Muscle layer of colon (tissue), 2 donors: ENCODE results near the gene GLS.

Experiments used
- H3K27ac ChIP-seq: one replicate; pipeline ENCODE4 v1.7.0; 2013; ENCODE audit warnings: low read depth, mild to moderate bottlenecking, low read length, moderate library complexity
- H3K27me3 ChIP-seq, 2 donors: one replicate each; pipeline ENCODE4 v1.7.0; 2013; ENCODE audit warnings: low read length in 2 of 2, mild to moderate bottlenecking in 2 of 2; ENCODE audit not compliant: insufficient read depth in 2 of 2, control insufficient read depth in 1 of 2
- H3K36me3 ChIP-seq: one replicate; pipeline ENCODE4 v1.7.0; 2013; ENCODE audit warnings: mild to moderate bottlenecking, low read length; ENCODE audit not compliant: insufficient read depth
- H3K4me1 ChIP-seq: one replicate; pipeline ENCODE4 v1.7.0; 2013; ENCODE audit warnings: mild to moderate bottlenecking, low read length; ENCODE audit not compliant: insufficient read depth
- H3K4me3 ChIP-seq, 2 donors: one replicate each; pipeline ENCODE4 v1.7.0; 2013; ENCODE audit warnings: low read length in 2 of 2, low read depth in 1 of 2, mild to moderate bottlenecking in 1 of 2, moderate library complexity in 1 of 2
- H3K9ac ChIP-seq: one replicate; pipeline ENCODE4 v1.7.0; 2013; ENCODE audit warnings: low read length
- H3K9me3 ChIP-seq: one replicate; pipeline ENCODE4 v1.7.0; 2013; ENCODE audit warnings: mild to moderate bottlenecking, low read length
- donor health status: abdominal sarcoma.
- donor health status: Adenocarcinoma of cecum.

The GLS gene

DNA sequence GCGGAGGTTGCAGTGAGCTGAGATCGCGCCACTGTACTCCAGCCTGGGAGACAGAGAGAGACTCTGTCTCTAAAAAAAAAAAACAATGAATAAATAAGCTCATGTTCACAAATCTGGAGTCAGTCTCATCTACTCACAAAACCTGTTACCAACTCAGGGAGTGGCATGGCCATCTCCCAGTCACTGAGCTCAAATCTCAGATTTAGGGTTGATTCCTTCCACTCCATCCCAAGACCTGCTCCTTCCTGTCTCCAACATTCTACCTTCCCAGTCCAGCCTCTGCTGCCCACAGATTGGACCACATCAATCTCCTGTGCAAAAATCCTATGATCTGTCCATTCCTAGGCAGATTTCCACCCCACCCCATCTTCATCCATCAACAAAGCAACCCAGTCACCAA lies 131.7 kb downstream of the GLS start:
- H3K27me3 ChIP-seq = no peaks in the 10 kb centered on the region
- peak overlapping the region; percentile 88 to 100 for H3K4me3 ChIP-seq
- no peak overlapping the region for H3K27ac ChIP-seq
- H3K36me3 ChIP-seq = peaks cover 11% of the 10 kb centered on the region
- peaks cover 31% of the 10 kb centered on the region for H3K4me1 ChIP-seq
- H3K9me3 ChIP-seq = no peaks in the 10 kb centered on the region
- H3K9ac ChIP-seq = peak overlapping the region; percentile 95

GRCh38 chr2:191012845-191013681 lies 132.4 kb downstream of the GLS start:
- peaks cover 9% of the 10 kb centered on the region for H3K36me3 ChIP-seq
- peaks cover 31% of the 10 kb centered on the region for H3K4me1 ChIP-seq
- peak overlapping the region; percentile 88 to 100 for H3K4me3 ChIP-seq
- H3K27ac ChIP-seq = peak overlapping the region; percentile 97
- no peaks in the 10 kb centered on the region for H3K27me3 ChIP-seq
- no peaks in the 10 kb centered on the region for H3K9me3 ChIP-seq
- H3K9ac ChIP-seq = peak overlapping the region; percentile 95

GRCh38 chr2:191013682-191013931 lies 133.0 kb downstream of the GLS start:
- H3K4me3 ChIP-seq = peak overlapping the region; percentile 88 to 100
- peaks cover 31% of the 10 kb centered on the region for H3K4me1 ChIP-seq
- no peaks in the 10 kb centered on the region for H3K9me3 ChIP-seq
- H3K36me3 ChIP-seq = peaks cover 9% of the 10 kb centered on the region
- H3K9ac ChIP-seq = peak overlapping the region; percentile 95
- H3K27me3 ChIP-seq = no peaks in the 10 kb centered on the region
- peak overlapping the region; percentile 97 for H3K27ac ChIP-seq

GRCh38 chr2:191013932-191014652 lies 133.5 kb downstream of the GLS start, which contains the start of gene STAT1:
STAT1 (minus strand) TSS chr2:191014171; CDS start chr2:191010003, 4,168 bp downstream.
- Histone ChIP-seq H3K27ac (peak within 1 kb of the TSS; percentile 97), H3K36me3 (peaks cover 9% of the 10 kb centered on the region), H3K4me1 (peaks cover 31% of the 10 kb centered on the region), H3K27me3 (no peaks in the 10 kb centered on the region), H3K9ac (peak within 1 kb of the TSS; percentile 95), H3K9me3 (no peaks in the 10 kb centered on the region), H3K4me3 (peak within 1 kb of the TSS; percentile 88 to 100)

DNA sequence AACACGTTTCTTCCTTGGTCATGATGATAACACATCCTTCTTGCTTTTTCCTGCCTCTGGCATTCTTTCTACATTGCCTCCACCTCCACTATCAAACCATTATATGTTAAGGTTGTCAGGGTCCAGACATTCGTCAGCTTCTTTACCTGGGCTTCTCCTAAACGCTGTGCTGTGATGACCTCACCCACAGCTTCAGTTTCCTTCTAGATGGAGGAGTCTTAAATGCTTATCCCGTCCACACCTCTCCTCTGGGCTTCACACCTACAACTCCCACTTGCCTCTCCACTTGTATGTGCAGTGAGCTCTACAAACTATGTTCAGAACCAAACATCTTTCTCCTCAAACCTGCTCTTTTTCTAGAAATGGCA lies 134.0 kb downstream of the GLS start:
- peak overlapping the region; percentile 25 for H3K9ac ChIP-seq
- H3K36me3 ChIP-seq = peaks cover 3% of the 10 kb centered on the region
- peak overlapping the region; percentile 21 to 63 for H3K4me3 ChIP-seq
- peaks cover 31% of the 10 kb centered on the region for H3K4me1 ChIP-seq
- no peaks in the 10 kb centered on the region for H3K9me3 ChIP-seq
- no peaks in the 10 kb centered on the region for H3K27me3 ChIP-seq
- peak overlapping the region; percentile 97 for H3K27ac ChIP-seq
